IMR-90 (cell line): ENCODE results near the gene MEGF11. TPM values are rescaled to one million over a fixed set of nuclear protein-coding genes. Genes with fewer than 3 reads are reported as not detected.

ENCODE experiments used
- ATAC-seq: fragments of 200-7000 bp; cut with Tn5 transposase; 2 replicates; pipeline ENCODE4 v1.9.1; 2020; ENCODE audit warnings: low read depth, mild to moderate bottlenecking, moderate library complexity
- BruUV-seq: library from RNA; stranded (reverse); fragments of 400-500 nt; replicated peaks from 2 replicates; lab custom pipeline; 2021; lab: Mats Ljungman, UMichigan
- CTCF ChIA-PET: fragments of 300-600 bp; formaldehyde crosslinking; extraction: SDS; loops from one replicate; lab custom pipeline; 2021; ENCODE audit warnings: antibody characterized with exemption; lab: Yijun Ruan, JAX
- POLR2A ChIA-PET: fragments of 300-600 bp; sonication (Branson Sonifier 250); formaldehyde crosslinking; loops from one replicate; lab custom pipeline; 2022; ENCODE audit warnings: antibody characterized with exemption; ENCODE audit not compliant: unreplicated experiment; lab: Charles Lee
- DNase-seq: peaks from one replicate; pipeline ENCODE4 v3.0.0; 2013
- H2AFZ ChIP-seq: replicated peaks from 2 replicates; pipeline ENCODE3; 2013; ENCODE audit warnings: low read length, mild to moderate bottlenecking; ENCODE audit not compliant: poor library complexity
- H2AK5ac ChIP-seq: 2 replicates; pipeline ENCODE4 v1.6.1; 2013; ENCODE audit warnings: low read depth, low read length, inconsistent platforms
- H2AK9ac ChIP-seq: replicated peaks from 2 replicates; pipeline ENCODE3; 2013; ENCODE audit warnings: mild to moderate bottlenecking, low read depth, low read length, moderate library complexity; ENCODE audit not compliant: poor library complexity
- H2BK120ac ChIP-seq: 2 replicates; pipeline ENCODE4 v1.6.1; 2013; ENCODE audit warnings: low read depth, low read length, inconsistent platforms
- H2BK15ac ChIP-seq: 3 replicates; pipeline ENCODE4 v1.6.1; 2013; ENCODE audit warnings: low read depth, low read length, inconsistent platforms
- H2BK20ac ChIP-seq: 2 replicates; pipeline ENCODE4 v1.6.1; 2013; ENCODE audit warnings: low read depth, mild to moderate bottlenecking, inconsistent platforms, low read length, moderate library complexity
- H2BK5ac ChIP-seq: 2 replicates; pipeline ENCODE4 v1.6.1; 2013; ENCODE audit warnings: mild to moderate bottlenecking, low read depth, low read length, inconsistent platforms; ENCODE audit not compliant: poor library complexity, severe bottlenecking
- H3K14ac ChIP-seq: replicated peaks from 2 replicates; pipeline ENCODE4 v1.6.1; 2013; ENCODE audit warnings: low read depth, low read length, inconsistent platforms
- H3K18ac ChIP-seq: 2 replicates; pipeline ENCODE4 v1.6.1; 2013; ENCODE audit warnings: low read depth, low read length, control low read depth
- H3K23ac ChIP-seq: 2 replicates; pipeline ENCODE4 v1.6.1; 2013; ENCODE audit warnings: low read depth, low read length, inconsistent platforms
- H3K27ac ChIP-seq: 2 replicates; pipeline ENCODE4 v1.5.1; 2013; ENCODE audit warnings: mild to moderate bottlenecking, control low read depth, low read length; ENCODE audit not compliant: insufficient read depth
- H3K27me3 ChIP-seq: 2 replicates; pipeline ENCODE4 v1.6.1; 2013; ENCODE audit warnings: low read length; ENCODE audit not compliant: control insufficient read depth, insufficient read depth
- H3K36me3 ChIP-seq: 2 replicates; pipeline ENCODE4 v1.6.1; 2013; ENCODE audit warnings: low read length, mixed read lengths; ENCODE audit not compliant: control insufficient read depth, insufficient read depth
- H3K4ac ChIP-seq: 2 replicates; pipeline ENCODE4 v1.6.1; 2013; ENCODE audit warnings: low read depth, low read length, inconsistent platforms
- H3K4me1 ChIP-seq: 2 replicates; pipeline ENCODE4 v1.6.1; 2013; ENCODE audit warnings: low read length, mixed read lengths; ENCODE audit not compliant: control insufficient read depth, insufficient read depth
- H3K4me2 ChIP-seq: 2 replicates; pipeline ENCODE4 v1.6.1; 2013; ENCODE audit warnings: low read depth, mild to moderate bottlenecking, control low read depth, low read length, moderate library complexity
- H3K4me3 ChIP-seq: 2 replicates; pipeline ENCODE4 v1.5.1; 2013; ENCODE audit warnings: low read depth, mild to moderate bottlenecking, control low read depth, low read length, moderate library complexity; ENCODE audit not compliant: insufficient read depth
- H3K56ac ChIP-seq: 2 replicates; pipeline ENCODE4 v1.6.1; 2013; ENCODE audit warnings: low read length, inconsistent platforms; ENCODE audit not compliant: insufficient read depth; ENCODE audit errors: extremely low read depth
- H3K79me1 ChIP-seq, 2 experiments: 2 replicates each; pipeline ENCODE4 v1.6.1; 2013; ENCODE audit warnings: low read length in 2 of 2, inconsistent platforms in 1 of 2, low read depth in 1 of 2
- H3K9ac ChIP-seq: 2 replicates; pipeline ENCODE4 v1.6.1; 2013; ENCODE audit warnings: low read depth, low read length, control low read depth
- H3K9me1 ChIP-seq: 2 replicates; pipeline ENCODE4 v1.6.1; 2013; ENCODE audit warnings: low read length, inconsistent platforms; ENCODE audit not compliant: insufficient read depth
- H3K9me3 ChIP-seq: 2 replicates; pipeline ENCODE4 v1.6.1; 2013; ENCODE audit warnings: low read length; ENCODE audit not compliant: control insufficient read depth, insufficient read depth
- H4K20me1 ChIP-seq: 2 replicates; pipeline ENCODE4 v1.6.1; 2013; ENCODE audit warnings: low read length, inconsistent platforms; ENCODE audit not compliant: insufficient read depth
- H4K5ac ChIP-seq: 2 replicates; pipeline ENCODE4 v1.6.1; 2013; ENCODE audit warnings: mild to moderate bottlenecking, low read depth, low read length, control low read depth
- H4K8ac ChIP-seq, 2 experiments: 2 replicates each; pipeline ENCODE4 v1.6.1; 2013; ENCODE audit warnings: low read depth in 2 of 2, low read length in 2 of 2, control low read depth in 1 of 2, inconsistent platforms in 1 of 2
- H4K91ac ChIP-seq: 2 replicates; pipeline ENCODE4 v1.6.1; 2013; ENCODE audit warnings: low read depth, low read length, inconsistent platforms; ENCODE audit not compliant: insufficient read depth
- RAD21 ChIP-seq: IDR thresholded peaks from 2 replicates; pipeline ENCODE4 v1.6.1; 2012; ENCODE audit warnings: low read length, improper control_type of control experiment
- WGBS, 2 experiments: methylation state at CpG; one replicate each; pipeline versions ENCODE4 v1.1.5 to v1.1.7; 2013; ENCODE audit warnings: missing lambda C conversion rate in 2 of 2; ENCODE audit not compliant: insufficient read length in 1 of 2; ENCODE audit errors: extremely low coverage in 2 of 2; 5-methylcytosine and 5-hydroxymethylcytosine counted together
- dilution Hi-C: fragments of 300-500 bp; cut with HindIII; formaldehyde crosslinking; loops from one replicate; pipeline ENCODE4 v1.14.3; 2018; ENCODE audit warnings: low sequenced_read_pairs; ENCODE audit not compliant: unreplicated experiment
- in situ Hi-C: fragments of 300-500 bp; cut with MboI; formaldehyde crosslinking; loops from 3 replicates; pipeline ENCODE4 v1.14.3; 2019; ENCODE audit warnings: low sequenced_read_pairs, inconsistent platforms, mixed read lengths
- intact Hi-C: fragments of 100-400 bp; cut with micrococcal nuclease; formaldehyde crosslinking; loops from 2 replicates; pipeline ENCODE4 v1.10.0; 2022
- polyA plus RNA-seq, 3 experiments: library from polyadenylated mRNA; depleted of rRNA; stranded (reverse); fragments of >200 nt; gene quantifications; 2 replicates each; pipeline ENCODE4 v1.2.3, GENCODE V29; 2012; ENCODE audit warnings: low replicate concordance in 1 of 3
- total RNA-seq: library from RNA; depleted of rRNA; stranded (reverse); fragments of >200 nt; gene quantifications from 2 replicates; pipeline ENCODE4 v1.2.3, GENCODE V29; 2012
- TF ChIP-seq, protein P1 (sequence below): fragments of 150-350 bp; IDR thresholded peaks from 2 replicates; pipeline ENCODE4 v1.6.1; 2016; ENCODE audit warnings: low read depth, mild to moderate bottlenecking, low read length, moderate library complexity, borderline replicate concordance

MEGF11 gene
- total and polyA plus RNA-seq, 2 of the 4 experiments (the other 2 are of a cell fraction) = not detected

DNA sequence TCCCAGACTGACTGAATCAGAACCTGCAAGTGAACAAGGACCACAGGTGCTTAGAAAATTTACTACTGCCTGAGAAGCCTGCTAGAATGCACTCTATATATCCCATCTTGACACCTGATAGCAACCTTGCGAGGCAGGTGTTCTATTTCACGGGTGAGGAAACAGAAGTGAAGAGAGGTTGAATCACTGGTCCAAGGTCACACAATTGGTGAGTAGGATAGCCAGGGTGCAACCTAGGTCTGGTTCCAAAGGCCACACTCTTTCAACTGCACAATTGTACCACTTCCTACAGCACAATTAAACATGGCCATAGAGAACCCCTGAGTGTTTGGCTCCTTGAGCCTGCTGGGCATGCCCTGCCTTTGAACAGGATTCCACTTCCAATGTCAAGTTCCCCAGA, 297.2 kb downstream of the MEGF11 start:
- TF ChIP-seq, protein P1, sequence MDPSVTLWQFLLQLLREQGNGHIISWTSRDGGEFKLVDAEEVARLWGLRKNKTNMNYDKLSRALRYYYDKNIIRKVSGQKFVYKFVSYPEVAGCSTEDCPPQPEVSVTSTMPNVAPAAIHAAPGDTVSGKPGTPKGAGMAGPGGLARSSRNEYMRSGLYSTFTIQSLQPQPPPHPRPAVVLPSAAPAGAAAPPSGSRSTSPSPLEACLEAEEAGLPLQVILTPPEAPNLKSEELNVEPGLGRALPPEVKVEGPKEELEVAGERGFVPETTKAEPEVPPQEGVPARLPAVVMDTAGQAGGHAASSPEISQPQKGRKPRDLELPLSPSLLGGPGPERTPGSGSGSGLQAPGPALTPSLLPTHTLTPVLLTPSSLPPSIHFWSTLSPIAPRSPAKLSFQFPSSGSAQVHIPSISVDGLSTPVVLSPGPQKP = no peak
- TF ChIP-seq RAD21 = no peak
- Histone ChIP-seq H3K14ac (no peak overlapping the region), H2BK15ac (no peak overlapping the region), H3K56ac (no peak overlapping the region), H3K4me1 (no peaks in the 10 kb centered on the region), H2AK9ac (no peak overlapping the region), H3K9ac (no peak overlapping the region), H3K4ac (no peak overlapping the region), H3K27ac (no peak overlapping the region), H3K4me2 (no peak overlapping the region), H2AFZ (no peak overlapping the region), H4K20me1 (0 out of 2 replicates have a peak, but pooled peaks cover 4% of the 10 kb centered on the region), H3K27me3 (peaks cover 25% of the 10 kb centered on the region), H4K5ac (no peak overlapping the region), H3K36me3 (no peaks in the 10 kb centered on the region), H3K18ac (no peak overlapping the region), H2BK20ac (no peak overlapping the region), H4K8ac (no peak overlapping the region), H2BK5ac (no peak overlapping the region), H3K9me3 (no peaks in the 10 kb centered on the region), H3K79me1 (no peaks in the 10 kb centered on the region), H3K23ac (no peak overlapping the region), H2AK5ac (no peak overlapping the region), H2BK120ac (no peak overlapping the region), H3K9me1 (no peaks in the 10 kb centered on the region), H4K91ac (no peak overlapping the region), H3K4me3 (no peak overlapping the region)
- intact Hi-C loops (no loop called here), dilution Hi-C loops (no loop called here), in situ Hi-C loops (no loop called here)
- WGBS, 2 experiments = no CpG with 5 or more reads among the region's 2 CpGs
- no peak for ATAC-seq
- no peak for DNase-seq
- ChIA-PET CTCF (no interaction called here), POLR2A (no interaction called here)
- BruUV-seq = no TSS peak
